Stimulated activated CD8-positive, alpha-beta memory T cell treated with anti-CD3 and anti-CD28 coated beads, Interleukin-4, amount 100 ng/mL, for 48 hours (primary cell): ENCODE measurements around the gene ZBTB20.

ENCODE experiments used
- DNase-seq: peaks from one replicate; pipeline ENCODE4 v3.0.0-alpha.2; 2020

Gene ZBTB20

GRCh38 chr3:114308830-114309229 lies 838.3 kb downstream of the ZBTB20 start:
- peak; percentile 68 for DNase-seq

- no peak for DNase-seq
Measured at GRCh38 chr3:114308377-114308776, 838.7 kb downstream of the ZBTB20 start.

DNA sequence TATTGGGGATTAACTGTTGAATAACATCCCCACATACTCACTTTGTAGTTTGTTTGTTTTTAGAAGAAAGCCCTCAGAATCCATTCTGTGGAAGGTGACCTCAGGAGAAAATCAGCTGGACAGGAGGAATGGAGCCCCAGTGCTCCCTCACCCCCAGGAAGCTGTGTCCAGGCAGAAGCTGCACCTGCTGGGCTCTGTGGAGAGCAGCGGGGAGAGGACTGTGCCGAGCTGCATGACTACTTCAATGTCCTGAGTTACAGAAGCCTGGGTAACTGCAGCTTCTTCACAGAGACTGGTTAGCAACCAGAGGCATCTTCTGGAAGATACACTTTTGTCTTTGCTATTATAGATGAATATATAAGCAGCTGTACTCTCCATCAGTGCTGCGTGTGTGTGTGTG lies 839.3 kb downstream of the ZBTB20 start:
- no peak for DNase-seq

GRCh38 chr3:114307222-114307830 lies 839.8 kb downstream of the ZBTB20 start:
- no peak for DNase-seq

GRCh38 chr3:114299941-114300624 lies 847.0 kb downstream of the ZBTB20 start:
- DNase-seq, result no peak

- no peak for DNase-seq
Measured at GRCh38 chr3:114299421-114299820, 847.7 kb downstream of the ZBTB20 start.

GRCh38 chr3:114295946-114296345 lies 851.1 kb downstream of the ZBTB20 start:
- no peak for DNase-seq

GRCh38 chr3:114294940-114295480 lies 852.1 kb downstream of the ZBTB20 start:
- no peak for DNase-seq

DNA sequence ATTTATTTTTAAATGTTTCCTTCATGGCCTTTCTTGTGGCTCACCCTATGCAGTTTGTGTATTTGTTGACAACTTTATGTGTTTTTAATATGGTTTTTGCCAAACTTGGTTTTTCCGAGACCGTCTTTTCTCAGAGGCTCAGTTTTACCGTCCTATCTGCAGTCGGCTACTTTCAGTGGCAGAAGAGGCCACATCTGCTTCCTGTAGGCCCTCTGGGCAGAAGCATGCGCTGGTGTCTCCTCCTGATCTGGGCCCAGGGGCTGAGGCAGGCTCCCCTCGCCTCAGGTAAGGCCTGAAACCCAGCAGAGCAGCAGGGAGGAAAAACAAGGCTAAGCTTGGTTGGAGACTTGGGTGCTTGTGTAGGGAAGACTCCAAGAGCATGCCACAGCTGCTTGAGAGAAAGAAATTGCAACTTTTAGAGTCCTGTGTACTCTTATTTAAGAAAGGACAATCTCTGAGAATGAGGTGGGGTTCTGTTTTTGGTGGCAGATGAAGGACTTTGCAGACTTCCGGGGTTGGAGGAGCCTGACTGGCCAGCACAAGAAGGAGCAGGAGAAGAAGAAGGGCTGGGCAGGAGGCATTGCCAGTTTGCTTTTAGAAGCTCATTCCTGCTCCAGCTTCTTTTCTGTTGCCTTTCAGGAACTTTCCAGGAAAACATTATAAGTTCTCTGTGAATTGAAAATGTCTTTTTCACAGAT lies 853.1 kb downstream of the ZBTB20 start, which contains the start of gene TIGIT:
TSS of gene TIGIT (plus strand) at position 191 of the 698 bp plus-strand sequence. CDS start at position 225, 34 bp downstream.
- DNase-seq, result no peak

DNA sequence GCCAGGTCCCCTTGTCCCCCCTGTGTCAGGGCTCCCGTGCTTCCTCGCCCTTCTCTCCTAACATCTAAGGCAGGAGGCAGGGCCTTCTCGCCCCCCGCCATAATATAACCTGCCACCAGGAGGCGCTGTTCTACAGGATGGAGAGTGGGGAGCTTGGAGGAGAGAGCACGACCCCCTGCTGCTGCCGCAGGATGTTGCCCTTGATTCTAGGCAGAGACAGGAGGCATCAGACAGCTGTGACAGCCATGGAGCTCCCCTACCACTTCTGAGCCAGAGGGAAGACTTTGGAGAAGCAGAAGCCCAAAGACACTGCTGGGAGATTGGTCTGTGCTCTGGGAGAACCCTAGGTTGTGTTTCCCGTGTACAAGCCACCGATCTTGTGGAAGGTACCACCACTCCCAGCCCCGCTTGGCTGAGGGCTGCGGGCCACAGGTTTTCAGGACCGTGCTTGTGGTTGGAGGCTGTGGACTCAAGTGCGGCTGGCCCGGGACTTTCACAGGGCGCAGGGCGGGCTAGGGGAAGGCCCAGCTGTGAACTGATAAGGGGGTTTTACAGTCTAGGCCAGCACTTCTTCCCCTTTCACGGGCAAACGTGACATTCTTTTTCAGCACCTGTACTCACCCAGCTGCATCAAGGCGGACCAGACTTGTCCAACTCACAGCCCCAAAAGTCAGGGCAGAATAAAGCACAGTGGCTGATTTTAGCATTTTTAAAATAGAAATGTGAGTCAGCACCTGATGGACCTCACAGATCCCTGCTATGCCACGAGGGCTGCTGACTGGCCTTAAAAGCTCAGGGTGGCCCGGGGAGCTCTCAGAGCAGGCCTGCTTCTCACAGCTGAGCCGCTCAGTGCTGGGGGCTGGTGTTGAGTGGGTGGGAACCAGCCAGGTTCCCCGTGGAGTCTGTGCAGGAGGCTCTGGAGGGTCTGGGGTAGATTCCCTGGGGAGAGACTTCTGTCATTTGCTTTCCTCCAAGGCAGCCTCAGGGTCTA lies 855.9 kb downstream of the ZBTB20 start:
- peak; percentile 100 for DNase-seq

GRCh38 chr3:114286266-114286665 lies 860.8 kb downstream of the ZBTB20 start:
- DNase-seq, result no peak

- no peak for DNase-seq
Measured at GRCh38 chr3:114285648-114286230, 861.3 kb downstream of the ZBTB20 start.

DNA sequence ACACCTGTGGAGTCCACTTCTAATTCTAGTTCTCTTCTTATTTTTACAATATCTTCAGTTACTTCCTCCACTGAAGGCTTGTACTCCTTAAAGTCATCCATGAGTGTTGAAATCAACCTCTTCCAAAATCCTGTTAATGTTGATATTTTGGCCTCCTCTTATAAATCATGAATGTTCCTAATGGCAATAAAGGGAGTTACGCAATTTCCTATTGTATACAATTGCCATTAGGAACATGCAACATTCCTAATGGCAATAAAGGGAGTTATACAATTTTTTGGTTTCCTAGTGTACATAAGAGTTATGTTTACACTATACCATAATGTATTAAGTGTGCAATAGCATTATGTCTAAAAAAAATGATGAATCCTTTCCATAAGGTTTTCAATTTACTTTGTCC lies 862.4 kb downstream of the ZBTB20 start:
- no peak for DNase-seq
